ENCODE data around the gene ADAMTSL3. TPM values are rescaled to one million over a fixed set of nuclear protein-coding genes. Genes with fewer than 3 reads are reported as not detected.

The ADAMTSL3 gene
- total RNA-seq, 1 donor from 2014 or later: 13.2 TPM

GRCh38 chr15:83813682-83814081, 159.8 kb downstream of the ADAMTSL3 start:
- TF ChIP-seq CTCF (IDR thresholded peaks at IDR 0.05; ENCODE audit: unreplicated experiment): no peak
- Mint-ChIP-seq H3K9me3 (peaks cover 1% of the 10 kb centered on the region), H3K27me3 (ENCODE audit: low read depth) (peaks cover 9% of the 10 kb centered on the region), H3K4me3 (no peak overlapping the region), H3K27ac (no peak overlapping the region), H3K36me3 (no peaks in the 10 kb centered on the region), H3K4me1 (peaks cover 24% of the 10 kb centered on the region)
- DNase-seq (ENCODE audit: low spot score in 2 of 2, unreplicated experiment in 2 of 2): no peak

DNA sequence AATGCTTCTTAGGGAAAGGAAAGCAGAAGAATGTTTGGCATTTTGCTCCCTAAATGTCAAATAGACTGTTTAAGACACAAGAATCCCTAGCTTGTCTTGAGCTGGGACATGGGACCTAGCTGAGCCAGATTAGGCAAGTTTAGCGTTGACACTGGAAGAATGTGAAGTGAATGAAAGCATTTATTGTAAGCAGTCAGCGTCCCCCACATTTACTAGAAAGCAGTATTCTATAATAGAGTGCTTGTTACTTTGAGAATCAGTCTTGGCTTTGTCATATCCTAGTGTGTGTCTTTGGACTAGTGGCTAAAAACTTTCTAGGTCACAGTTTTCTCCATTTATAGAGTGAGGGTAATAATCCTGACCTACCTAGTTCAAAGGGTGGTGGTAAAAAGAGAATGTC, 161.6 kb downstream of the ADAMTSL3 start:
- Mint-ChIP-seq H3K27ac (no peak overlapping the region), H3K27me3 (ENCODE audit: low read depth) (peaks cover 8% of the 10 kb centered on the region), H3K4me1 (peaks cover 24% of the 10 kb centered on the region), H3K9me3 (no peaks in the 10 kb centered on the region), H3K4me3 (no peak overlapping the region), H3K36me3 (no peaks in the 10 kb centered on the region)
- DNase-seq (ENCODE audit: low spot score in 2 of 2, unreplicated experiment in 2 of 2): no peak
- no peak for TF ChIP-seq CTCF (IDR thresholded peaks at IDR 0.05; ENCODE audit: unreplicated experiment)

DNA sequence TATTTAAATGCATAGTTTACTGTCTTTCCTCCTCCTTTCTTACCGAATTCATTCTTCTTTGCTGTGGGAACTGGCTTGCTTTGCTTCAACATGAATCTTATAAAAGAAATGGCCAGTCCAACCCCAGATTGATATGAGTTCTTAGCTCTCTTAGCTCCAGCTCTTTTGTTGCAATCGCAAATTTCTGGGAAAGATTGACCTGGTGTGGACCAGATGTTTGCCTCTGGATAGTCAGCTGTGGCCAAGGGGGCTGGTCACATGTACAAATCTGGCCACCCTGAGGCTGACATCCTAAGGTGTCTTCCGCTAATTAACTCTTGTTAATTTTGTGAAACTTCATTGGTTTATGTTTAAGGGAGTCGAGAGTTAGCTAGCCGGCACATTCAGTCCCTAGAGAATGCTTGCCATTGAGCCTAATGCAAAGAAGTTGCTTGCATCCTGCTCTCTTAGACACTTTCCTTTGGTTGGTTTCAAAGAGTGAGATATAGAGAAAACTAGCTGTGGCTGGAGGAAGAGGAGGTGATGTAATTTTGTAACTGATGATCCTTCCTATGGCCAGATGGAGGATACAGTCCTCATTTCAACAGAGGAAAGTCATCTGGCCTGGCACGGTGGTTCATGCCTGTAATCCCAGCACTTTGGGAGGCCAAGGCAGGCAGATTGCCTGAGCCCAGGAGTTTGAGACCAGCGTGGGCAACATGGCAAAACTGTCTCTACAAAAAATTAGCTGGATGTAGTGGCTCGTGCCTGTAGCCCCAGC, 162.4 kb downstream of the ADAMTSL3 start:
- no peak for TF ChIP-seq CTCF (IDR thresholded peaks at IDR 0.05; ENCODE audit: unreplicated experiment)
- DNase-seq (ENCODE audit: low spot score in 2 of 2, unreplicated experiment in 2 of 2): no peak
- Mint-ChIP-seq H3K27me3 (ENCODE audit: low read depth) (peaks cover 8% of the 10 kb centered on the region), H3K9me3 (no peaks in the 10 kb centered on the region), H3K4me3 (no peak overlapping the region), H3K4me1 (peaks cover 24% of the 10 kb centered on the region), H3K36me3 (no peaks in the 10 kb centered on the region), H3K27ac (no peak overlapping the region)

- no peak for DNase-seq (ENCODE audit: low spot score in 2 of 2, unreplicated experiment in 2 of 2)
- no peaks in the 10 kb centered on the region for H3K27me3 Mint-ChIP-seq (ENCODE audit: low read depth)
- H3K4me1 Mint-ChIP-seq: peaks cover 20% of the 10 kb centered on the region
- peaks cover 5% of the 10 kb centered on the region for H3K36me3 Mint-ChIP-seq
- TF ChIP-seq CTCF (IDR thresholded peaks at IDR 0.05; ENCODE audit: unreplicated experiment): no peak
- H3K27ac Mint-ChIP-seq: no peak overlapping the region
- H3K4me3 Mint-ChIP-seq: no peak overlapping the region
- H3K9me3 Mint-ChIP-seq: peaks cover 4% of the 10 kb centered on the region
Observed at GRCh38 chr15:83818591-83818990, 164.7 kb downstream of the ADAMTSL3 start.

DNA sequence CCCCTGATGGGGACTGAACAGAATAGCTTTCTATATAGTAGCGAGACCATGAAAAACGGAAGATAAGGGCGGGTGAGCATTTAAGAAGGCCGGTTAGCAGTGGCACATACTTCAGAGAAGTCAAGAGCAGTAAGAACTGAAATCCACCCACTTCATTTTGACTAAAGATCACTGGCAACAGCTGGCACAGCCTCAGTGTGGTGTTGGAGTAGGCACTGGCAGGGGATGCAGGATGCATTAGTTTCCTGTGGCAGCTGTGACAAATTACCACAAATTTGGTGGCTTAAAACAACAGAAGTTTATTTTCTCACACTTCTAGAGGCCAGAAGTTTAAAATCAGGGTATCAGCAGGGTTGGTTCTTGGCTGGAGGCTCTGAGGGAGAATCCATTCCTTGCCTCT, 176.5 kb downstream of the ADAMTSL3 start:
- TF ChIP-seq CTCF (IDR thresholded peaks at IDR 0.05; ENCODE audit: unreplicated experiment): no peak
- H3K27ac Mint-ChIP-seq: no peak overlapping the region
- H3K9me3 Mint-ChIP-seq: peaks cover 8% of the 10 kb centered on the region
- no peaks in the 10 kb centered on the region for H3K36me3 Mint-ChIP-seq
- no peaks in the 10 kb centered on the region for H3K4me1 Mint-ChIP-seq
- H3K27me3 Mint-ChIP-seq (ENCODE audit: low read depth): peaks cover 37% of the 10 kb centered on the region
- no peak for DNase-seq (ENCODE audit: low spot score in 2 of 2, unreplicated experiment in 2 of 2)
- H3K4me3 Mint-ChIP-seq: no peak overlapping the region
